ENCODE measurements around the gene HOXC4. TPM values are rescaled to one million over a fixed set of nuclear protein-coding genes. Genes with fewer than 3 reads are reported as not detected.

HOXC4 gene
- total RNA-seq, 1 experiment from 2014 or later = 9.7 TPM

GRCh38 chr12:54037360-54038283 is 16.0 kb upstream of the HOXC4 start:
- Histone ChIP-seq H3K79me2 (ENCODE audit: low read length) (no peaks in the 10 kb centered on the region), H3K4me2 (ENCODE audit: low read depth, low read length, poor library complexity, severe bottlenecking) (no peak overlapping the region), H3K36me3 (ENCODE audit: insufficient read depth, low read length) (no peaks in the 10 kb centered on the region), H3K4me1 (ENCODE audit: low read length) (peaks cover 38% of the 10 kb centered on the region), H2AFZ (ENCODE audit: low read length) (no peak overlapping the region), H4K20me1 (ENCODE audit: insufficient read depth, low read depth, low read length) (no peaks in the 10 kb centered on the region), H3K27me3 (ENCODE audit: low read length) (no peaks in the 10 kb centered on the region), H3K4me3 (ENCODE audit: low read length) (no peak overlapping the region), H3K27ac (ENCODE audit: low read length) (no peak overlapping the region), H3K9me2 (replicated peaks; ENCODE audit: insufficient read depth, low read length) (no peaks in the 10 kb centered on the region), H3K9me3 (ENCODE audit: low read length) (no peaks in the 10 kb centered on the region), H3K9ac (ENCODE audit: low read length) (no peak overlapping the region)
- DNase-seq = no peak

GRCh38 chr12:54038284-54038870 is 15.3 kb upstream of the HOXC4 start:
- H3K4me1 ChIP-seq (ENCODE audit: low read length) = peaks cover 32% of the 10 kb centered on the region
- H3K36me3 ChIP-seq (ENCODE audit: insufficient read depth, low read length) = no peaks in the 10 kb centered on the region
- DNase-seq = no peak

DNA sequence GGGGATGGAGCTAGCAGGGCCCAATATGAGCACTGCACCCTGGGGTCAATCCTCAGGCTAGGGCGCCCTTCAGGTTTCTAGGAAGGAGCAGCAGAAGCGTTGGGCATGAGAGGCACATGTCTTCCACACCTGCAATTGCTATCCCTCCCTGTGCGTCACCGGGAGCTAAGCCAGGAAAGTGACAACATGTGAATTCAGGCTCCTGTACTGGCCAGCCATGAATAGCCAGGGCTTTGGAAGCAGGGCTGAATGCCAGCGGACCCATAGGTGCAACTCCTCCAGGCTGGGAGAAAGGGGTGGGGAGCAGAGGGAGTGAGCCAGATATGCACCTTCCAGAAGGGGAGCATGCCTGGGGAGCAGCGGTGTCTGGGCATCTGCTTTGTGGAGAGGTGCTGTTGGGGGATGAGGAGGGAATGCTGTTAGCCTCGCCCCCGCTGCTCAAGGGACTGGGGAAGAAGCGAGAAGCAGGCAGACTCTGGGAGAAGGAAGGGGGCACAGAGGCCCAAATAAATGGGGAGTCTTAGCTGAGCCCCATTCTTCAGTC is 14.7 kb upstream of the HOXC4 start:
- Histone ChIP-seq H3K9ac (ENCODE audit: low read length) (no peak overlapping the region), H2AFZ (ENCODE audit: low read length) (no peak overlapping the region), H3K9me2 (replicated peaks; ENCODE audit: insufficient read depth, low read length) (no peaks in the 10 kb centered on the region), H3K36me3 (ENCODE audit: insufficient read depth, low read length) (no peaks in the 10 kb centered on the region), H4K20me1 (ENCODE audit: insufficient read depth, low read depth, low read length) (no peaks in the 10 kb centered on the region), H3K4me2 (ENCODE audit: low read depth, low read length, poor library complexity, severe bottlenecking) (no peak overlapping the region), H3K4me1 (ENCODE audit: low read length) (peaks cover 32% of the 10 kb centered on the region), H3K27ac (ENCODE audit: low read length) (no peak overlapping the region), H3K9me3 (ENCODE audit: low read length) (no peaks in the 10 kb centered on the region), H3K79me2 (ENCODE audit: low read length) (no peaks in the 10 kb centered on the region), H3K4me3 (ENCODE audit: low read length) (no peak overlapping the region), H3K27me3 (ENCODE audit: low read length) (no peaks in the 10 kb centered on the region)
- no peak for DNase-seq

More at GRCh38 chr12:54038284-54038870, 15.3 kb upstream of the HOXC4 start:
- Histone ChIP-seq H3K79me2 (ENCODE audit: low read length) (no peaks in the 10 kb centered on the region), H4K20me1 (ENCODE audit: insufficient read depth, low read depth, low read length) (no peaks in the 10 kb centered on the region), H3K9me2 (replicated peaks; ENCODE audit: insufficient read depth, low read length) (no peaks in the 10 kb centered on the region), H3K4me3 (ENCODE audit: low read length) (no peak overlapping the region), H3K27ac (ENCODE audit: low read length) (no peak overlapping the region), H3K9me3 (ENCODE audit: low read length) (no peaks in the 10 kb centered on the region), H3K27me3 (ENCODE audit: low read length) (no peaks in the 10 kb centered on the region), H3K9ac (ENCODE audit: low read length) (no peak overlapping the region), H3K4me2 (ENCODE audit: low read depth, low read length, poor library complexity, severe bottlenecking) (no peak overlapping the region), H2AFZ (ENCODE audit: low read length) (no peak overlapping the region)

GRCh38 chr12:54039417-54040147 is 14.1 kb upstream of the HOXC4 start:
- no peaks in the 10 kb centered on the region for H3K9me2 ChIP-seq (replicated peaks; ENCODE audit: insufficient read depth, low read length)
- no peaks in the 10 kb centered on the region for H3K27me3 ChIP-seq (ENCODE audit: low read length)
- H3K27ac ChIP-seq (ENCODE audit: low read length) = no peak overlapping the region
- DNase-seq = no peak
- H3K9me3 ChIP-seq (ENCODE audit: low read length) = no peaks in the 10 kb centered on the region
- H3K4me3 ChIP-seq (ENCODE audit: low read length) = no peak overlapping the region
- H3K4me2 ChIP-seq (ENCODE audit: low read depth, low read length, poor library complexity, severe bottlenecking) = peak overlapping the region; percentile 36
- no peaks in the 10 kb centered on the region for H4K20me1 ChIP-seq (ENCODE audit: insufficient read depth, low read depth, low read length)
- H3K36me3 ChIP-seq (ENCODE audit: insufficient read depth, low read length) = no peaks in the 10 kb centered on the region
- peak overlapping the region; percentile 41; the same call in 1 of the 2 replicates for H2AFZ ChIP-seq (ENCODE audit: low read length)
- H3K4me1 ChIP-seq (ENCODE audit: low read length) = peaks cover 31% of the 10 kb centered on the region
- no peak overlapping the region for H3K9ac ChIP-seq (ENCODE audit: low read length)
- no peaks in the 10 kb centered on the region for H3K79me2 ChIP-seq (ENCODE audit: low read length)

DNA sequence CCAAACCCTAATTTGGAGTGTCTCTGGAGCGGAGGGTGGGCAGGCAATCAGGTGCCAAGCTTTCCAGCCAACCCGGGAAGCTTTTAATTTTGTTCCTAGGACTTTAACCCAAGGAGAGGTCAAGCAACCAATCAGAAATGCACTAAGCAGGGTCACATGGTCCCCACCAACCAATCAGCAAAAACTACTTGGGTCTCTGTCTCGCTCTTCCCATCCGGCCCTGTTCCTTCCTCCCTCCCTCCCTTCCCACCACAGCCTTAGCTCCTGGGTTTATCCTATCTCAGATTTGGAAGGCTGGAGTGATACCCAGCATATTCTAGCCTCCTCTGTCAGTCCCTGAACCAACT is 13.5 kb upstream of the HOXC4 start:
- Histone ChIP-seq H2AFZ (ENCODE audit: low read length) (peak overlapping the region; percentile 46), H3K9me3 (ENCODE audit: low read length) (no peaks in the 10 kb centered on the region), H3K36me3 (ENCODE audit: insufficient read depth, low read length) (no peaks in the 10 kb centered on the region), H4K20me1 (ENCODE audit: insufficient read depth, low read depth, low read length) (no peaks in the 10 kb centered on the region), H3K9me2 (replicated peaks; ENCODE audit: insufficient read depth, low read length) (no peaks in the 10 kb centered on the region), H3K27ac (ENCODE audit: low read length) (no peak overlapping the region), H3K4me3 (ENCODE audit: low read length) (no peak overlapping the region), H3K4me2 (ENCODE audit: low read depth, low read length, poor library complexity, severe bottlenecking) (peak overlapping the region; percentile 36), H3K9ac (ENCODE audit: low read length) (no peak overlapping the region), H3K27me3 (ENCODE audit: low read length) (no peaks in the 10 kb centered on the region), H3K4me1 (ENCODE audit: low read length) (peaks cover 25% of the 10 kb centered on the region), H3K79me2 (ENCODE audit: low read length) (no peaks in the 10 kb centered on the region)
- DNase-seq = peak; percentile 78

DNA sequence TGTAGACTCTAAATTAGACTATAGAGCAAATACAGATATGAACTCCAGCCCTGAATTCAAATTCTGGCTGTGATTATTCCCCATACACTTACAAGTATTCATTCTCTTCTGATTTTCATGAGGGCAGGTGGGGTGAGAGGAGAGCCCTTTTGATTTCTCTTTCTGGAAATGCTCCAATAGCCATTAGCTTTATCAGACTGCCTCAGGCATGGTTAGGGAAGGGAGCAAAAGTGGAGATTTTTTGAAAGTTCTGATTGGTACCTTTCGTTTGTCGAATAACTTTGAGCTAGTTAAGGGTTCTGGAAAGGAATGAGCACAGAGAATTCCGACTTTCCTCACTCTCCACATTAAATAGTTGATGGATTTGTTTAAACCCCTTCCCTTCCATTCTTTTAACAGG is 13.0 kb upstream of the HOXC4 start:
- H3K4me3 ChIP-seq (ENCODE audit: low read length) = no peak overlapping the region
- peaks cover 25% of the 10 kb centered on the region for H3K4me1 ChIP-seq (ENCODE audit: low read length)
- H3K27me3 ChIP-seq (ENCODE audit: low read length) = no peaks in the 10 kb centered on the region
- H3K4me2 ChIP-seq (ENCODE audit: low read depth, low read length, poor library complexity, severe bottlenecking) = peak overlapping the region; percentile 36
- no peak for DNase-seq
- H3K27ac ChIP-seq (ENCODE audit: low read length) = no peak overlapping the region
- H2AFZ ChIP-seq (ENCODE audit: low read length) = peak overlapping the region; percentile 46
- H3K36me3 ChIP-seq (ENCODE audit: insufficient read depth, low read length) = no peaks in the 10 kb centered on the region
- H3K79me2 ChIP-seq (ENCODE audit: low read length) = no peaks in the 10 kb centered on the region
- H3K9me2 ChIP-seq (replicated peaks; ENCODE audit: insufficient read depth, low read length) = no peaks in the 10 kb centered on the region
- H3K9ac ChIP-seq (ENCODE audit: low read length) = no peak overlapping the region
- no peaks in the 10 kb centered on the region for H4K20me1 ChIP-seq (ENCODE audit: insufficient read depth, low read depth, low read length)
- no peaks in the 10 kb centered on the region for H3K9me3 ChIP-seq (ENCODE audit: low read length)

DNA sequence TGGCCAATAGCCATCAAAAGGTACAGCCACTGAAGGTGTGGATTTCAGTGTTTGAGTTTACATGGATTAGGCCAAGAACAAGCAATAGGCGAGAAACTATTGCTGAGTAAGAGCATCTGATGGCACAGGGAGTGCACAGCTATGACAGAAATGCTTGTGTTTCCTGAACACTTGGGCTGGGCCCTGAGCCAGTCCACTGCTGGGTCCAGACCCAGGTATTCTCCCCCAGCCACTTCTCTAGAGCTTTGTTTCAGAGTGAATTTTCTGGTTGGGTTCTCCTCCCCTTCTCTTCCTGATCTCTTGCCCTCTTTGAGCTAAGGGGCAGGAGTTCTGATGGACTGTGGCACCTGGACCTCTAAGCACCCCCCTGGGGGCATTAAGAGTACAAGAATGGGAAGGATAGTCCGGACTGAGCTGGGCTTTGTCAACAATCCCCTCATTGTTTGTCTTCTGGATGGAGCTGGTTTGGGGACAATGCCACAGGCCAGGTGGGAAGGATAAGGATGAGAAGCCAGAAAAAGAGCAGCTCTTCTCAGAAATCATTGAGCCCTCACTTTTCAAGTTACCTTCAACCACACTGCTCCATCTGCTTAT is 12.4 kb upstream of the HOXC4 start:
- Histone ChIP-seq H3K27me3 (ENCODE audit: low read length) (no peaks in the 10 kb centered on the region), H3K79me2 (ENCODE audit: low read length) (no peaks in the 10 kb centered on the region)

More for the DNA sequence above, 12.4 kb upstream of the HOXC4 start:
- Histone ChIP-seq H3K9me3 (ENCODE audit: low read length) (no peaks in the 10 kb centered on the region), H3K4me2 (ENCODE audit: low read depth, low read length, poor library complexity, severe bottlenecking) (no peak overlapping the region), H3K9ac (ENCODE audit: low read length) (no peak overlapping the region), H3K36me3 (ENCODE audit: insufficient read depth, low read length) (no peaks in the 10 kb centered on the region), H4K20me1 (ENCODE audit: insufficient read depth, low read depth, low read length) (no peaks in the 10 kb centered on the region), H3K9me2 (replicated peaks; ENCODE audit: insufficient read depth, low read length) (no peaks in the 10 kb centered on the region), H3K27ac (ENCODE audit: low read length) (no peak overlapping the region), H3K4me3 (ENCODE audit: low read length) (no peak overlapping the region), H2AFZ (ENCODE audit: low read length) (no peak overlapping the region), H3K4me1 (ENCODE audit: low read length) (peaks cover 25% of the 10 kb centered on the region)
- DNase-seq = no peak

Measured in Karpas-422 (cell line).